Activated effector memory CD4-positive, alpha-beta T cell treated with anti-CD3 and anti-CD28 coated beads, Interleukin-2, amount 50 U/mL, for 16 hours (primary cell): ENCODE results near the gene MAST4.

Experiments
- DNase-seq: peaks from one replicate; pipeline ENCODE4 v3.0.0-alpha.2; 2020

Gene MAST4

DNA sequence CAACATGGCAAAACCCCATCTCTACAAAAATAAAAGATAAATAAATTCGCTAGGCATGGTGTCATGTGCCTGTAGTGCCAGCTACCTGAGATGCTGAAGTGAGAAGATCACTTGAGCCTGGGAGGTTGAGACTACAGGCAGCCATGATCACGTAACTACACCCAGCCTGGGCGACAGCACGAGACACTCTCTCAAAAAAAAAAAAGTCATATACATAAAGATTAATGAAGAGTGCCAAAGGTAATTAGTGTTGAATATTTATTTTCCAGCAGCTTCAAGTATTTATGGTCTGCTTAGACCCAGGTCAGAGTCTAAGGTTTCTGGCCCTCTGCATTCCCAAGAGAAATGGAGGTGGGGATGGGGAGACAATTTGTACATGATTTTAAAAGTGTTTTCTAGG, 432.7 kb downstream of the MAST4 start:
- DNase-seq = no peak

DNA sequence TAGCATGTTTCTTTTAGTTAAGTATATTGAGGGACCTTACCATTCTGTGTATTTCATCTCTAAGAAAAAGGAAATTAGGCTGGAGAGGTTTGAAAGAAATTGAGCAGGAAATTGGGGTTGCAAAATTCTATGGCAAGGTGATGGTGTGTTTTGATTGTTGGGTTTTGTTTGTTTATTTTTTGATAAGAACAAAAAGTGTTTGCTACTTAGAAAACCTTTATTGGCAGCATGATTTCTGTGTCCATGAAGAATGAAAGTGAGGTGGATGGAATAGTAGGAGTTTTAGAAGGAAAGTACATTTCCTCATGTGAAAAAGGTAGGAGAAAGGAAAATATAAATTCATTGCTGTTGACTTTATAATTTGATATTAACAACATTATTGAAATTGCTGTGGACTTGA, 433.3 kb downstream of the MAST4 start:
- DNase-seq = no peak

DNA sequence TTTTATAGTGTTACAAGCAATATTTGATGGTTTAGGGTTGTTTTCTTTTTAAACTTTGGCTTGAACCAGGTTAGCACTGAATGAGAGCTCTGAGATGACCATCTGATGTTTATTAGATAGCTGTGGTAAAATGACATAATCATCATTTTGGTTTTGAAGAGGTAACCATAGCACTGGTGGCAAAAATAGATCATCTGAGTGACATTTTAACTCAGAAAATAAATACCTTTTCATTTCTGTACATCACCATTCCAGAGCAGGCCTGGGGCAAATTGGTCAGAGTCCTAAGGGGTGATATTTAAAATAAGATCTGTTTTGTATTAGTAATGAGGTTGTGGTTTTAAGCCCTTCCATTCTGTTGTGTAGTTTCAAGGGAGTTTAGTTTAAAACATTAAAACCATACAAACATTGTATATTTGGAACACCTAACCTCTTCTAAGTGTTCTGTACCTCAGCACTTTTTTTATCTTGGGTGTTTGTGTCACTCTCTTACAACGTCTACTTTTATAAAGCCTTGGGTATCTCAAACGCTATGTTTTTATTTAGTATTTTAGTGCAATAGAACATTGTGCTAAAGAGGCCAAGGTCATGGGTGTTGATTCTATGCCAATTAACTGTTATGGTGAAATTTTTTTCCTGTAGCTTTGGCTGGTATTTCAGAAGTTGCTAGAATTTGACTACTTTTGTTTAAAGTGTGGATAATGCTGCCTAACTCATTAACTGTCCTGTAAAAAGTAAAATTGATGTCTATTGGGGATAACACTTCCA, 434.3 kb downstream of the MAST4 start:
- no peak for DNase-seq

DNA sequence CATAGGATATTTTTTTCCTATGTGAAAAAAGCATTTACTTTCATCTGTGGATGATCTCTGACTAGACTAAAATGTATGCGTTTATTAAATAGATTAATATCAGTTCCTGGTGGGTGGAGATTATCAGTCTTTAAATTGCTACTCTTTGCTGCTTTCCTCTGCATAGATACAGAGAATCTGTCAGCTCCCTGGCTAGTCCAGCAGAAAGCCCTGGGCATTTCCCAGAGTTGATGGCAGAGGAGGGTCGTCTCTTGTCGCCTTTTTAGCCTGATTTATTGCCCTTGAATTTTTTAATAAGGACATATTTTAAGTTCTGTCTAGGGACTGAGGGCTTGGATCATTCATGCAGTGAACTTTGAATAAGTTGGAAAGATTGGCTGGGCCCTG, 434.9 kb downstream of the MAST4 start:
- no peak for DNase-seq

DNA sequence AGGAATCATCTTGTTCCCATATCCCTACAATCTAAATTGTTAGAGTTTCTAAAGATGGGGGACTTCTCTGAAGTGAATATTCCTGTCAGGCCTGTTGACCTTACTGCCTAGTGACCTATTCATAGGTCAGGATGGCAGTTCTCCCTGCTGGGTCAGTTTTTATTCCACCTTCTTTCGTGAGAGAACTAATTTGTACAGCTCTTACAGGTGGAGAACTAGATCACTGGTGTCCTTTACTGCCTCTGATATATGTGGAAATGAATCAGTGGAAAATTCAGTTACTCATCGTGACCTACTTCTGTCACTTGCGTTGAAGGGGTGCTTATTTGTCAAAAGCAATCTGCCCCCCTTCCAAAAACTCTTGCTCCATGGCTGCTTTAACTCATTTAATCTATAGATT, 435.5 kb downstream of the MAST4 start:
- no peak for DNase-seq

DNA sequence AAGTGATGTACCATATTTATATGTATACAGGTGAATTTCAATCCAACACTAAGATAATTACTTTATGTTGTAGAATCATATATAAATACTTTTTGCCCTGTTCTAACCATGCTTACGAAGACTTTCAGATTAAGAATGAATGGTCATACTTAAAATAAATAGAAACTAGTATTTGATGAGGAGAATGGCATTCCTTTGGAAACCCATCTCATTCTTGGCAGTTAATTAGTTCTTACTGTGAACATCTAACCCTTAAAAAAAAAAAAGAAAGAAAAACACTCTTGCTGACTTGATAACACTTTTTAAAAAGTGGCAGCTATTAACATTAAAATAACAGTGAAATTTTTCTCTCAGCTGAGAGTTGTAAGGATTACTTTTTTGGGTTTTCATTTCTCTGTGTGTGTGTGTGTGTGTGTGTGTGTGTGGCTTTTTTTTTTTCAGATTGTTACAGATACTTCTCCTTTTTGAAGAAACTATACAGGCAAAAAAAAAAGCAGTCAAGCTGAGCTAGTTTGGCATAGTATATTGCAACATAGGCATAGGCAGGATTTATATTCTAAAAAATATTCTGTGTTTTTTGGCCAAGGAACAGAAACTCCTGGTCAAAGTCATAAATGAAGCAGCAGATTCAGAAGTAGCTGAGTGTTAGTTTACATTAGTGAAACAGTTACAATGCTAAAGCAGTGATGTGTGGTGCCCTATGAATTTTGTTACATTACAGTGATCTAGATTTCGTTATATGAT, 436.9 kb downstream of the MAST4 start:
- no peak for DNase-seq

DNA sequence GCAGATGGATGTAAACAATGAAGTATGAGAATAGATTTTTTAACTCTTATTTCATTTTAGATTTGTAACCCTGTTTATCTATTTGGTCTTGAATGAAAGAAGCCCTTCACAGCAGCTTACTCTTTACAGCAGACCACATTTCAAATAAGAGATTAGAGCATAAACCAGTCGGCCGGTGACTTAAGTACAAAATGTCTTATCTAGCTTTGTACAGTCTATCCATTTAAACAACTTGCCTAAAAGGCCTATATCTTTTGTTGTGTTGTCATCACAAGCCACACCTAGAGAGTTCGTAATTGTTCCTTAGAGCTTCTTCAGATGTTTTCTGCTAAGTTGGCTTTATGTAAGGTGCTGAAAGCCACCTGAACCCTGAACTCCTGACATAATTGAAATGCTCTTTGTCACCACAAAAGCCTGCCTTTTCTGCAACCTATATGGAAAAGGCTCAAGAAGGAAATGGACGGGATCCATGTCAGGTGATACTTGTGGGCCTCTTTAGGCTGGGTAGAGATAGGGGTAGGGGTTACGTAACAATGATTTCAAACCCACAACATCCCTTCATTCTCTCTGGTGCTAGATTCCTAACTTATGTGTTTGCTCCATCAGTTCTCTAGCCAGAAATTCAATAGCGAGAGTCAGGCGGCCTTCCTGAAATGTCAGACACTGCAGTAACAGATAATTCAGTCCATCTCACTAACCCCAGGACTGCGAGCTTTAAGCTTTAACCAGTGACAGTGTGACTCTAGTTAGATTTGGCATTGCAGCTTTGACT, 437.9 kb downstream of the MAST4 start:
- no peak for DNase-seq

DNA sequence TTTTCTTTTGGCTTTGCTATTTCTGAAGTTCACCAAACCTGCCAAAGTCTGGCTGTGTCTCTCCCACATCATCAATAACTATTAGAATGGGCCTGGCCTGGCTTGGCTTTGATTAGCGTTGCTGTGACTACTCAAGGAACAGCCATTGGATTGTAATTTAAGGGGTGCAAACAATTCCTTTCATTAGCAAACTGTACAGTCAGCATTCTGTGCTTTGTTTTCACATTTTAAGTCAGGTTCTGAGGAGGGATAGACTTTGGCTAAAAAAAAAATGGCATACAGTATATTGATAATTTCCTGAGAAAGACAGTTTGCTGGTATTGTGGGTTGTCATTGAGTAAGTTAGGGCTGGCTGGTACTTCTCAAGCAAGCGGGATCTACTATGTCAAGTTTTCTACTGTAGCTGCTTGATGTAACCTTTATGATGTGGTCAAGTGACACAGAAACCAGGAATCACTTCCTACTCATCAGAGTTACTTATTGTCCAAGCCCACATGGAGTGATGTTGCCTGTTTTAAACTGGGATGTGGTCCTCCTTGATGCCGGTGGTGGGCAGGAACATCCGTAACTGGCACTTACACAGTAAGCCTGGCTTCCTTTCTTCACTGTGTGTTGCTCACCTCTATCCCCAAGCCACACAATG, 439.0 kb downstream of the MAST4 start:
- no peak for DNase-seq

DNA sequence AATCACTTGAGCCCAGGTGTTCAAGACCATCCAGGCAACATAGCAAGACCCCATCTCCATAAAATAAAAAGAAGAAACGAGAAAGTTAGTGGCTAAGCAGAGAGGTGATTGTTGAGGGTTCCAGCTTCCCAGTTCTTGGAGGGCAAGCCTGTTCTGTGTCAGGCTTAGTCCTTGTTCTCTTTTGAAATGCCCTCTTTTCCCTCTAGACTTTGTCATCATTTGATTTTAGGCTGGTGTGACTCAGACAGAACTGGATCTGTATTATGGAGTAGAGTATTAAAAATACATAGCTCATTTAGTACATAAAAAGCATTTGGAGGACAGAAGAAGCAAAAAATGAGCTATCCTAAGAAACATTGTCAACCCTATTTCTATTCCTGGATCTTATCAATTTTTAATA, 441.0 kb downstream of the MAST4 start:
- no peak for DNase-seq

DNA sequence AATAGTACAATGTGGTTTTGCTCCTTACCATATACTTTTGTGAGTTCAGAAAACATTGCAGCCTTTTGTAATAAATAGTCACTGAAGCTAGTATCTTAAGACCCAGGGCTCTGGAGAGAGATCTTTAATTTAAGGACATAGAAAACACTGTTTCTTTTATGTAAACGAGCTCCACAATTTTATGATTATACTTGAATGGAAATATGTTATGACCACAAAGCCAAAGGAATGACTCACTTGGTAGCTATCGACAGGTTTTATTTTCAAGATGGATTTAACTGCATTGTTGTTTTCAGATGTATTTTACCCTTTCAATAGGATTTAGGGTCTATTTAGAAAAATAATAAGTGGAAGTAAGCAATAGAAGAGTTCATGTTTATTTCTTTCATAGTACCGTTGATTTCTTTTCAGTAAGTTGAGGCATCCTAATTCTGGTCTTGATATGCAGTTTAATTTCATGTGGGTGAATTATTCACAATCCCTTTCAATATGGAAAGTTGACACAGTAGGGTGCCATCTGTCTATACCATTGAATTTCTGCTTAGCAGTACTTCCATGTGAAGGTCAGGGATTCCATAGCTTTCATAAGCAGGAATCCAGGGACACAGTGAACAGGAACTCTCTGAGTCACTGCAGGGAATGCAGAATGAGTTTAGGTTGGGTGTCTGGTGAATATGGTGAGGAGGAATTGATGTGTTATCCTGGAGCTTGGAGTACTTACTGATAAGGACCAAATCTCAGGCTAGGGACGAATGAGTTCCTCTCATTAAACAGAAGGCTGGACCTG, 442.8 kb downstream of the MAST4 start:
- DNase-seq = no peak

DNA sequence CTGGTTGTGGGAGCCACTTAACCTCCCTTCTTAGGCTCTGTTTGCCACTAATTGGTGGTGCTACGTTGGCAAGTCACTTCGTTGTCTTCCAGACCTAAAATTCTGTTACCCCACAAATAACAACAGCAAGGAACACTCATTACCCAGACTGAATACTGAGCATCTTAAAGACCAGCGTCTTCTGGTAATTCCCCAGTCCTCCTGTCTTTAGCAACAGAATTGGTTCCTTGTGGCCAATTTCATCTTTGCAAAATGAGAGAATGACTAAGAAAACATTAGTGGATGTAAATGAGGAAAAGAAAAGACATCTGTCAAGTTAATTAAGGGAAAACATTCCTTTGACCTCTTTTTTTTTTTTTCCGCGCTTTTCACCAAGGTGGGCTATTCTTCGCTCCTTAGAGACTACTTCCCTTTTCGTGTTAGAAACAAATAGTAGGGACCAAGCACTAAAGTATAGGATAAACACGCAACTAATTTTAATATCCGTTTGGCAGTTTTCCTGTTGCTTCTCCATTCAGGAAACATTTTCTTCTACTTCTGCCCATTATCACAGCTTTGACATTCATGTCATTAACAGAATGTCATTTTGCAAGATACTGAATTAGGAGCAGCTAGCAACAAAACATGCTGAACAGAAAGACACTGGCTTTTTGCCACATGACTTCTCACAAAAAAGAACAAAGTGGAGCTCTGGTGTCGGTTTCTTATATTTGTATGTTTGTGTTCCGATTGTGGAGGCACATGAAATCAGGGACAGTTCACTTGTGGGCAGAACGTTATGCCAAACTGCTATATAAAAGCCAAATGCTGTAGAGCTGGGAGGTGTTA, 446.2 kb downstream of the MAST4 start:
- no peak for DNase-seq

DNA sequence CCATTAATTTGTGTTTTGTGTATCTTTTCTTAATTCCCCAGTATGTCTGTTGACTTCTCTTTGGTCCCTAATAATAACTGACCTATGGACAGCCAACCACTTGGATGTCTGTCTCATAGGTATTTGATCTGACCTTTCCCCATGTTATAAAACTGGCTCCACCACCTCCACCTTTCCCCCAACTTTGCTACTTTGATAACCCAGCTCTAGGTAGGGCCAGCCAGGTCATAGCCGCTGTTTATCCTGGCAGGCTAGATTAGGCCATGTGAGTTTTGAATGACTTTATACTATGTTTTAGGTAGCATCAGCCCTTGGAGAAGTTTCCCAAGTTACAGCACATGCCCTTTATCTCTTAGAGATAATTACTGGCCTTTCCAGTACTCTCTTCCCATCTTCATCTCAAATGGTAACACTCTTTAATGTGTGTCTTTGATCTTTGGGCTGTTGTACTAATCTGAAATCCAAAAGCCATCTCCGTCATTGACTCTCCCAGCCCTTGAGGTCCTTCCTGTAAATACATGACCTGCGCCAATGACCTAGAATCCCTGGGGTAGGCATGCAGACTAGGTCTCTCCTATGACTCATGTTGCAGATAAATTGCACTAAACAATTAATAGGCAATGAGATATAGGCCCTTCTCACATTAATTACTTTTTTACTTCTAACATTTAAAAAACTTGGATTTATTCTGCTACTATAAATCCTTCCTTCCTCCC, 447.8 kb downstream of the MAST4 start:
- no peak for DNase-seq

DNA sequence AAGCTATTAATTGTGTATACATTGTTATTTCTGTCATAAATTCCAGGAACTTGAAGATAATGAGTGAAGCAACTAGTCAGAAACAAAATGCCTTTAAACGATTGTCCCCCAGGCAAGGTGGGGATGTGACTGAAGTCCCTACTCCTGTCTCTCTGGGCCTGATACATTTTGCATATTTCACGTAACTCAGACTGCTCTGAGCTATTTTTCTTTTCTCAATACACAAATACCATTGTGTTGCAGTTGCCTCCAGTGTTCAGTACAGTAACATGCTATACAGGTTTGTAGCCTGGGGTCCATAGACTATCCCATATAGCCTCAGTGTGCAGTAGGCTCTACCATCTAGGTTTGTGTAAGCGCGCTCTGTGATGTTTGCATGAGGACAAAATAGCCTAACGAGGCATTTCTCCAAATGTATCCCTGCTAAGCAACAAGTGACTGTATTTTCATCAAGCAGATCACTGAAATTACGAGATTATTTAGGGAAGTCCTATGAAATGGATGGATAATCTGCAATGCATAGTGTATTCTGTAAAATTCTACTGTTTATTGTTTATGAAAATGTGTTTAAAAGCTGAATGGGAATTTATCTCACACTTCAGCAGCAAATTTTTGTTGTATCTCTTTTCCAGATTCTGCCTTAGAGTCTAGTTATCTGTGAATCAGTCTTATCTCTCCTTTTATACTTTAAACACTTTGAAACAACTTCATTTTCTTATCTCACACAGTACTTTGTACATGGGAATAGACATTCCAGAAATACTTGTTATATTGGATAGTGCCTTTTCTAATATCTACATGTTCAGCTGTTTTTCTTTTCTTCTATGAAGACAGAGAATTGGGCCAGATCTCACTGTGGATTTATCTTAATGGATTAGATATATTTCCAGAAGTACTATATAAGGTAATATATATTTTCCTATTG, 449.9 kb downstream of the MAST4 start:
- no peak for DNase-seq

DNA sequence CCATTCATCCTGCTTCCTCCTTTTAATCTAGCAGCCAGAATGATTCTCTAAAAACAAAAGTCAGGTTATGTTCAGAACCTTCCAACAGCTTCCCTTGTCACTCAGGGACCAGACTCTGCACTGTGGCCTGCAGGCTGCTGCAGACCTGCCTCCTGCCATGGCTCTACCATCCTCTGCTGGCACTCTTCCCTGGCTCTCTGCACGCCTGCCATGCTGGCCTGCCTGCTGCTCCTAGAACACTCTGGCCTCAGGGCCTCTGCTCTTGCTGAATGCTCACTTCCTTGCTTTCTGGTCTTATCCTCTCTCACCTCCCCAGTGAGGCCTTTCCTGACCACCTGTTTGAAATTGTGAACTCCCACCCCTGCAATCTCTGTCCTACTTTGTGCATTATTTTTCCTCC, 451.0 kb downstream of the MAST4 start:
- DNase-seq = no peak

DNA sequence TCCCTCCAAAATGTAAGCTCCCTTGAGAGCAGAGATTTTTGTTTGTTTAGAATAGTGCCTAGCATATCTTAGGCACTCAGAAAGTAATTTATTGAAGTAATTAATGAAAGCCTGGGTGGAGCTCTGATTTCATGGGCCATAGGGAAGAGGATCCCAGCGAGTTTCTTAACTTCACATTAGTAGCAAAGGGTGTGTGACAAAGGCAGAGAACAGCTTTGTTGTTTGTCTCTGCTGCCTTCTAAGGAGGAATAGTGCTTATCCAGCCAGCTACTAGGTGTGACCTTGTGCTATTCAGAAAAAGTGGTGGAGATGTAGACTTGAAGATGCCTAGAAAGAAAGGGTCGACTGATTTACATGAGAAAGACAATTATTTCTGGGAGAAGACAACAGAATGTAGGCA, 451.4 kb downstream of the MAST4 start:
- no peak for DNase-seq

DNA sequence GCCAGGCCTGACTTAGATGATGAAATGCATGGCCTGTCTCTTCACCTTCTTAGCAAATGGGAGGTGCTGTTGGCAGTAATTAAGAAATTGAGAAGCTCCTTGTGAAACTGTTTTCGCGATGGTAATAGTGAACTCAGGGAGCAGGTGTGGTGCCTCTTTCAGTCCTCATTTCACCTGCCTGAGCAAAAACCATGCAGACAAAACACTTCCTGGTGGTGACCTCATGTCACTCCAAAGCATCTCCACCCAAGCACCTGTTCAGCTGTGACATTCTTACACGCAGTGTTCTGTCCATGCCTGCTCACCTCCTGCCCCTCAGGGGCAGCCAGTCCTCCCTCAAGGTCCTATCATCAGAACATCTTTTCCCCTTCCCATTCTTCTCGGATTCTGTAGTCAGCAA, 453.9 kb downstream of the MAST4 start:
- DNase-seq = no peak

DNA sequence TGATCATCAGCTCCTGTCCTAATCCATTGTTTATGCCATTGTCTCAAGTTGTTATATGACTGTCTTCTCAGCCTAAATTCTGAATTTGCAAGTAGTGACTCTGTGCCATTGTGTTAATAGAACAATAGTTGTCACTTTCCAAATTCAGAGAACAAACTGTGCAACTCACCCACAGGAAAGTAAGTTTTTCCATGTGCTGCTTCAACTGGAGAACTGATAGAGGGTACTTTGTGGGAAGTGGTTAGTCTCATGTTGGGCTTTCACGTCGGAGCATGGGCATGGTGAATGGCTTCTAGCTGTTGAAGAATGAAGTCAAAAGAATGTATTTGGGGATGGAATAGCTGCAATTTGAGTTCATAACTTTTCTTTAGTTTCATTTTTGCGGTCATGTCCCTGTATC, 454.4 kb downstream of the MAST4 start:
- no peak for DNase-seq

DNA sequence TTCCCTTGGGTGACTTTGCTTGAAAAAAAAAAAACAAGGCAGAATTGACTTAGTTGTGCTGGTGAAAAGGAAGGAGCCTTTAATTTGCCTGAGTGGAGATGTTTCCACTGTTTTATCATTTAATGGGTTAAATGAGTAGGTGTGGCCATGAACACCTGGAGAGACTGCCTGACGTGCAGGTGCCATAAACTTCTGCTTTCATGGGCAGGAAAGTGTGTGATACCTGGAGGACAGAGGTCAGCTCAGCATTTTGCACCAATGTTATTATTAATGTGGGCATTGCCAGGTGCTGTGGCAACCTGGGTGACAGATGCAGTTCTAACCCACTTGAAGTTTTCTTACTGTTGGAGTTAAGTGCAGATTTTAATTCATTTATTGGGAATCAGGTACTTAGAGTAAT, 455.0 kb downstream of the MAST4 start:
- no peak for DNase-seq

DNA sequence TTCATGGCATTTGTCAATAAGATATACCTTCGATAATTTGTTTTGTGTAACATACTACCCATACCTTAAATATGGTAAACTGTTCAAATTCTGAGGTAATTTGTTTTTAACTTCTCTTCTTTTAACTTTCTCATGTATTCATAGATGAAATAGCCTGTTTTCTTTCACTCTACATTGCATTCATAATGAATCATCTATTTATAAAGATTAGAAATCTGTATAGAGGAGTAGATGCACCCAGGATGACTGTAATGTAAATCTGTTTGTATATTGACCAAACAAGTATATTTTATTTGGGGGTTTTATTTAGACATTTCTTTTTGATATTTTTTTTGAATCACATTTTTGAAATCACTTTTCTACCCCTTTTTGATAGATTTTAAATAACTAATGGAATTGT, 455.8 kb downstream of the MAST4 start:
- no peak for DNase-seq

DNA sequence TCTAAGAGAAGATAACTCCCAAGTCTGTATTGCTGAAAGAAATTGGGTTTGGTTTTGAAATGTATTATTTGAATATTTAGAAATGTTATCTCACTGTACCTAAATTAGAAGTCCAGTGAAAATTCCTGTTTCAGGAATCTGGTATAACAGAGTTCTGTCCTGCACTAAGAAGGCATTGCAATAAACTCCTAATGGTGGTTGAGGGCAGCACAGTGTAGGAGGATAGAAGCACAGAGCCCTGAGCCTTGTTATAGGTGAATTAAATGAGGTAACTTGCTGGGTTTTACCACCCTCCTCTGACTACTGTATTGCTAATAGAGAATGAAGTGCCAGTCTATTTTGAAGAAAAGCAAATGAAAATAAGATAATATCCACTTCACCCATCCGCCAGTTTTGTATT, 457.0 kb downstream of the MAST4 start:
- DNase-seq = no peak
